ENCODE data around the gene ISLR. TPM values are rescaled to one million over a fixed set of nuclear protein-coding genes. Genes with fewer than 3 reads are reported as not detected.

ISLR gene
- polyA plus RNA-seq, 2 donors: 2.3 to 5.3 TPM

DNA sequence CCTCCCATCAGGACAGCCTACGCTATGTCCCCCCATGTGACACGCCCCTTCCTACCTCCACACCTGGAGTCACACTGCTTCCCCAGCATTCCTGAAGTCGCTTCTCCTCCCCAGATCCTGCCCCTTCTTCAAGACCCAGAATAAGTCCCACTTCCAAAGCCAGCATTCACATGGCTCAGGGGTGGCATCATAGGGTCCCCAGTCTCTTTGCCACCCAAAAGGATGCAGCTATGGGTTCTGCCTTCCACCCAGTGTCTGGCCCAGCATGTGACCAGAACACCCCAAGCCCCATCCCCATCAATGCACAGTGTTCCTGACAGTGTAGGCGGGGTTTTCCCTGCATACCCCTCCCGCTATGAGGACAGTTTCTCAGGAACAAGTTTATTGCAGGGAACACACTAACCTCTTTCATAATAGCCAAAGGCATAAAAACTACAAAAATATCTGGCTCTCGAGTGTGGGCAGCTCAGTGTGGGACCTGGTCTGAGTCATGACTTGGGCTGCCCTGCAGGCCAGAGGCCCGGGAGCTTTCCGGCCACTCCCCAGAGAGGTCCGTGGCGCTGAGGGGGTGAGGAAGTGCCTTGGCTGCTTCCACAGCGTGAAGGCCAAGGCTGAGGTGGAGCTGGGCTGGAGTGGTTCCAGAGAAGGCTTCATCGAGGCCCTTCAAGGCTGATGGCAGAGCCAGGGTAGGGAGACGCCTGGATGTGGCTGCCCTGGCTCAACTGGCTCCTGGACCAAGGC, 5.8 kb downstream of the ISLR start:
- H3K27me3 ChIP-seq (ENCODE audit: control insufficient read depth in 1 of 2, insufficient read depth in 2 of 2, low read length in 2 of 2): no peaks in the 10 kb centered on the region
- no peak overlapping the region for H3K27ac ChIP-seq (ENCODE audit: low read depth in 2 of 2, low read length in 1 of 2)
- no peaks in the 10 kb centered on the region for H3K9me3 ChIP-seq (ENCODE audit: control insufficient read depth in 2 of 2, insufficient read depth in 1 of 2, low read depth in 1 of 2, low read length in 1 of 2)
- H3K36me3 ChIP-seq (ENCODE audit: control insufficient read depth in 2 of 2, insufficient read depth in 2 of 2, low read length in 1 of 2): no peaks in the 10 kb centered on the region
- no peak overlapping the region for H3K4me3 ChIP-seq (ENCODE audit: low read depth in 1 of 2, low read length in 2 of 2)
- H3K4me1 ChIP-seq (ENCODE audit: control insufficient read depth in 2 of 2, insufficient read depth in 2 of 2, low read length in 1 of 2): peaks cover 11 to 16% of the 10 kb centered on the region in 2 donors
- WGBS, 2 donors: 40 to 53% methylated on average over 13 of the region's 13 CpGs

GRCh38 chr15:74179983-74180880, 6.7 kb downstream of the ISLR start:
- Histone ChIP-seq H3K4me3 (ENCODE audit: low read depth in 1 of 2, low read length in 2 of 2) (no peak overlapping the region), H3K9me3 (ENCODE audit: control insufficient read depth in 2 of 2, insufficient read depth in 1 of 2, low read depth in 1 of 2, low read length in 1 of 2) (no peaks in the 10 kb centered on the region), H3K27ac (ENCODE audit: low read depth in 2 of 2, low read length in 1 of 2) (peak overlapping the region in 1 of 2 donors; percentile 27), H3K27me3 (ENCODE audit: control insufficient read depth in 1 of 2, insufficient read depth in 2 of 2, low read length in 2 of 2) (no peaks in the 10 kb centered on the region), H3K4me1 (ENCODE audit: control insufficient read depth in 2 of 2, insufficient read depth in 2 of 2, low read length in 1 of 2) (peaks cover 11 to 16% of the 10 kb centered on the region in 2 donors), H3K36me3 (ENCODE audit: control insufficient read depth in 2 of 2, insufficient read depth in 2 of 2, low read length in 1 of 2) (no peaks in the 10 kb centered on the region)
- WGBS, 2 donors: 52 to 64% methylated on average over 17 of the region's 17 CpGs

DNA sequence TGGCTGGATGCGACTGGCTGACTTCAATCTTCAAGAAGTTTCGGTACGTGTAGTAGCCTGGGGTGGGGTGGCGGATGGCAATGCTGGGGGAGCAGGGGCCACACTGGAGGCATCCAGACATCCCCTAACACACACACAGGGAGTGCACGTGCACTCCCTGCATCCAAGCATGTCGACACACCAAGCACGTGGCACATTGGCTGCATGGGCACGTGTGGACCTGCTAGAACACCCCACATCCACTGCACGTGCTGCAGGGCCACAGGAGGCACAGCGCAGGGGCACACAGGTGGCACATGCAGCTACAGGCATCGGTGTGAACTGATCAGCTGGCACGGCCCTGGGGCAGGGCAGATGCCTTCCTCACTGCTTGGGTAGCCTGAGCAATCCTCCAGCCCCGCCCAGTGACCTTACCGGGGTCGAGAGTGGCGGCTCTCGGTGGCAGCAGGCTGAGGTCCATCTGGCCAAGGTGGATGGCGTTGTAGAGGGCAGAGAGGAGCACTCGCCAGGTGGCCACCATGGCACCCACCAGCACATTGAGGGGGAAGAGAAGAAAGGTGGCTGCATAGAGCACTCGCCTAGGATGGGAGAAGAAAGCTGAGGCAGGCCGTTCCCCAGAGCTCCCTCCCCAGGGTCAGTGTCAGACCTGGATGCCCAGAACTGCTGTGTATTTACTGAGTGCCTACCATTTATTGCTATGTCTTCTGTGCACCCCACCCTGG, 7.5 kb downstream of the ISLR start:
- Histone ChIP-seq H3K27me3 (ENCODE audit: control insufficient read depth in 1 of 2, insufficient read depth in 2 of 2, low read length in 2 of 2) (no peaks in the 10 kb centered on the region), H3K4me1 (ENCODE audit: control insufficient read depth in 2 of 2, insufficient read depth in 2 of 2, low read length in 1 of 2) (peaks cover 14 to 21% of the 10 kb centered on the region in 2 donors), H3K4me3 (ENCODE audit: low read depth in 1 of 2, low read length in 2 of 2) (no peak overlapping the region), H3K9me3 (ENCODE audit: control insufficient read depth in 2 of 2, insufficient read depth in 1 of 2, low read depth in 1 of 2, low read length in 1 of 2) (no peaks in the 10 kb centered on the region), H3K36me3 (ENCODE audit: control insufficient read depth in 2 of 2, insufficient read depth in 2 of 2, low read length in 1 of 2) (no peaks in the 10 kb centered on the region), H3K27ac (ENCODE audit: low read depth in 2 of 2, low read length in 1 of 2) (peak overlapping the region in 1 of 2 donors; percentile 14)
- WGBS, 2 donors: 69 to 74% methylated on average over 21 of the region's 21 CpGs

- no peak overlapping the region for H3K4me3 ChIP-seq (ENCODE audit: low read depth in 1 of 2, low read length in 2 of 2)
- 90 to 94% methylated on average over 8 of the region's 8 CpGs for WGBS, 2 donors
- H3K27me3 ChIP-seq (ENCODE audit: control insufficient read depth in 1 of 2, insufficient read depth in 2 of 2, low read length in 2 of 2): no peaks in the 10 kb centered on the region
- H3K4me1 ChIP-seq (ENCODE audit: control insufficient read depth in 2 of 2, insufficient read depth in 2 of 2, low read length in 1 of 2): peaks cover 14 to 21% of the 10 kb centered on the region in 2 donors
- no peaks in the 10 kb centered on the region for H3K36me3 ChIP-seq (ENCODE audit: control insufficient read depth in 2 of 2, insufficient read depth in 2 of 2, low read length in 1 of 2)
- H3K9me3 ChIP-seq (ENCODE audit: control insufficient read depth in 2 of 2, insufficient read depth in 1 of 2, low read depth in 1 of 2, low read length in 1 of 2): no peaks in the 10 kb centered on the region
- no peak overlapping the region for H3K27ac ChIP-seq (ENCODE audit: low read depth in 2 of 2, low read length in 1 of 2)
These were observed 8.6 kb downstream of the ISLR start for GRCh38 chr15:74182131-74182530.

DNA sequence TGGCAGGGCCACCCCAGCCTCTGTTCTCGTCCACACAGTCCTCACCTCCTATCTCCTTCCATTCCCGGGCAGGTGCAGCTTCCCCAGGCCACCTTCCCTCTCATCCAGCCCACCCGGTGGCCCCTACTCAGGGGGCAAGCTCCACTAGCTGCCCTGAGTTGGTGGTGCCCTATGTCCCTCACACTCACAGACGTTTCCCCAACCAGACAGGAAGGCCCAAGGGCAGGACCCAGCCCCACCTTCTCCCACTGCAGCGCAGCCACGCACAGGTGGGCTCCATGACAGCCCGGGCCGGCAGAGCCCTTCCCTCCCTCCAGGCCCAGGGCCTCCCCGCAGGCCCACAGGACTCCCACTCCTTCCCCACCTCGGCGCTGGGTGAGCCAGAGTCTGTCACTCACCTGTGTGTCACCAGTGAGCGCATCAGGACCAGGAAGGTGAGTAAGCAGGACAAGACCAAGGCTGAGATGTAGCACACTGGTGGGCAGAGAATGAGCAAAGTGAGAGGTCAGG, 11.1 kb downstream of the ISLR start:
- Histone ChIP-seq H3K9me3 (ENCODE audit: control insufficient read depth in 2 of 2, insufficient read depth in 1 of 2, low read depth in 1 of 2, low read length in 1 of 2) (no peaks in the 10 kb centered on the region), H3K36me3 (ENCODE audit: control insufficient read depth in 2 of 2, insufficient read depth in 2 of 2, low read length in 1 of 2) (no peaks in the 10 kb centered on the region), H3K4me1 (ENCODE audit: control insufficient read depth in 2 of 2, insufficient read depth in 2 of 2, low read length in 1 of 2) (peaks cover 11 to 19% of the 10 kb centered on the region in 2 donors), H3K27ac (ENCODE audit: low read depth in 2 of 2, low read length in 1 of 2) (no peak overlapping the region), H3K4me3 (ENCODE audit: low read depth in 1 of 2, low read length in 2 of 2) (no peak overlapping the region), H3K27me3 (ENCODE audit: control insufficient read depth in 1 of 2, insufficient read depth in 2 of 2, low read length in 2 of 2) (no peaks in the 10 kb centered on the region)
- 78 to 79% methylated on average over 12 of the region's 12 CpGs for WGBS, 2 donors

GRCh38 chr15:74185710-74186348, 12.3 kb downstream of the ISLR start:
- WGBS, 2 donors: 45 to 55% methylated on average over 8 of the region's 8 CpGs
- Histone ChIP-seq H3K27ac (ENCODE audit: low read depth in 2 of 2, low read length in 1 of 2) (no peak overlapping the region), H3K4me1 (ENCODE audit: control insufficient read depth in 2 of 2, insufficient read depth in 2 of 2, low read length in 1 of 2) (peaks cover 5 to 8% of the 10 kb centered on the region in 2 donors), H3K4me3 (ENCODE audit: low read depth in 1 of 2, low read length in 2 of 2) (no peak overlapping the region), H3K27me3 (ENCODE audit: control insufficient read depth in 1 of 2, insufficient read depth in 2 of 2, low read length in 2 of 2) (no peaks in the 10 kb centered on the region), H3K36me3 (ENCODE audit: control insufficient read depth in 2 of 2, insufficient read depth in 2 of 2, low read length in 1 of 2) (no peaks in the 10 kb centered on the region), H3K9me3 (ENCODE audit: control insufficient read depth in 2 of 2, insufficient read depth in 1 of 2, low read depth in 1 of 2, low read length in 1 of 2) (no peaks in the 10 kb centered on the region)

DNA sequence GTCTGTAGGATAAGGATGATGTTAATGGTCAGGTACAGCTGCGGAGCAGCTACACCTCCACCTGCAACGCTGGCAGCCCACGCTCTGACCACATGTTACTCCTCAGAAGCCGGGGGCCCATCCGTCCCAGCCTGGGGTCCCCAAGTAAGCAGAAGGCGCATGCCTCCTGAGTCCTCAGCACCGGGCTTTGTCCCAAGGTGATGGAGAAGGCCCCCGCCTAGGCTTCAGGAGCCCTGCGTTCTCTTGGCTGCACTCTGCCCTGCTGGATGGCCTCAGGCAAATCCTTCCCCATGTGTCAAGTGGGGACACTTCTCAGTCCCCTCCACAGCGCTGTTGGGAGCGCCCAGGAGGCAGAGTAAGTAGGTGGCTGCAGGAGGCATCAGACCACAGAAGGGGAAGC, 14.7 kb downstream of the ISLR start:
- Histone ChIP-seq H3K36me3 (ENCODE audit: control insufficient read depth in 2 of 2, insufficient read depth in 2 of 2, low read length in 1 of 2) (no peaks in the 10 kb centered on the region), H3K4me1 (ENCODE audit: control insufficient read depth in 2 of 2, insufficient read depth in 2 of 2, low read length in 1 of 2) (peaks cover 3 to 5% of the 10 kb centered on the region in 2 donors), H3K27me3 (ENCODE audit: control insufficient read depth in 1 of 2, insufficient read depth in 2 of 2, low read length in 2 of 2) (no peaks in the 10 kb centered on the region), H3K4me3 (ENCODE audit: low read depth in 1 of 2, low read length in 2 of 2) (no peak overlapping the region), H3K9me3 (ENCODE audit: control insufficient read depth in 2 of 2, insufficient read depth in 1 of 2, low read depth in 1 of 2, low read length in 1 of 2) (no peaks in the 10 kb centered on the region), H3K27ac (ENCODE audit: low read depth in 2 of 2, low read length in 1 of 2) (no peak overlapping the region)
- 89 to 91% methylated on average over 11 of the region's 11 CpGs for WGBS, 2 donors

GRCh38 chr15:74191798-74192197, 18.3 kb downstream of the ISLR start:
- H3K27me3 ChIP-seq (ENCODE audit: control insufficient read depth in 1 of 2, insufficient read depth in 2 of 2, low read length in 2 of 2): no peaks in the 10 kb centered on the region
- no peak overlapping the region for H3K4me3 ChIP-seq (ENCODE audit: low read depth in 1 of 2, low read length in 2 of 2)
- no peak overlapping the region for H3K27ac ChIP-seq (ENCODE audit: low read depth in 2 of 2, low read length in 1 of 2)
- H3K4me1 ChIP-seq (ENCODE audit: control insufficient read depth in 2 of 2, insufficient read depth in 2 of 2, low read length in 1 of 2): peaks cover 7 to 16% of the 10 kb centered on the region in 2 donors
- no peaks in the 10 kb centered on the region for H3K36me3 ChIP-seq (ENCODE audit: control insufficient read depth in 2 of 2, insufficient read depth in 2 of 2, low read length in 1 of 2)
- H3K9me3 ChIP-seq (ENCODE audit: control insufficient read depth in 2 of 2, insufficient read depth in 1 of 2, low read depth in 1 of 2, low read length in 1 of 2): no peaks in the 10 kb centered on the region
- 64% methylated on average over 3 of the region's 3 CpGs for WGBS, 2 donors

DNA sequence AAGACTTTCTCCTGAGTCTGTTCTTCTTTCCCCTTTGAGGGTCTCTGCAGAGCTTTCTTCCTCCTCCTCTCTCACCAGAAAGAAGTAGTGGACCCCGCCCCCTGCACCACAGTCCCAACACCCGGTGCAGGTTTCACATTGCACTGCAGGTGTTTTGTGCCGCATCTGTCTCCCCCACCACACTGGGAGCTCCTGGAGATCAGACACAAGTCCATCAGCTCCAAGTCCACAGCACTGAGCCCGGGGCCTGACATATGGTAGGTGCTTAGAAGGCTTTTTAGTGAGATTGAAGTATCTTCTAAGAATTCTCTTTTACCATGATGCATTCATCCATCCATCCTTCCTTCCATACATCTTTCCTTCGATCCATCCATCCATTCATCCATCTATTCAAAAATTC, 19.2 kb downstream of the ISLR start:
- H3K4me3 ChIP-seq (ENCODE audit: low read depth in 1 of 2, low read length in 2 of 2): no peak overlapping the region
- no peak overlapping the region for H3K27ac ChIP-seq (ENCODE audit: low read depth in 2 of 2, low read length in 1 of 2)
- no peaks in the 10 kb centered on the region for H3K36me3 ChIP-seq (ENCODE audit: control insufficient read depth in 2 of 2, insufficient read depth in 2 of 2, low read length in 1 of 2)
- no peaks in the 10 kb centered on the region for H3K9me3 ChIP-seq (ENCODE audit: control insufficient read depth in 2 of 2, insufficient read depth in 1 of 2, low read depth in 1 of 2, low read length in 1 of 2)
- H3K27me3 ChIP-seq (ENCODE audit: control insufficient read depth in 1 of 2, insufficient read depth in 2 of 2, low read length in 2 of 2): no peaks in the 10 kb centered on the region
- 76 to 85% methylated on average over 5 of the region's 5 CpGs for WGBS, 2 donors
- peaks cover 7 to 21% of the 10 kb centered on the region in 2 donors for H3K4me1 ChIP-seq (ENCODE audit: control insufficient read depth in 2 of 2, insufficient read depth in 2 of 2, low read length in 1 of 2)
